Measurements from ENCODE around the gene TRAPPC2B.

The TRAPPC2B gene

GRCh38 chr19:57395710-57396109 lies 32.4 kb downstream of the TRAPPC2B start:
- Histone ChIP-seq H3K4me3 (ENCODE audit: low read length in 2 of 2) (no peak overlapping the region), H3K36me3 (ENCODE audit: control insufficient read depth in 2 of 2, insufficient read depth in 2 of 2, low read length in 2 of 2) (peaks cover 42 to 60% of the 10 kb centered on the region in 2 donors), H3K9ac (ENCODE audit: low read depth in 1 of 2, low read length in 2 of 2) (no peak overlapping the region), H3K4me1 (ENCODE audit: control insufficient read depth in 2 of 2, insufficient read depth in 2 of 2, low read length in 2 of 2) (peaks cover under 1 to 2% of the 10 kb centered on the region in 2 donors), H3K9me3 (ENCODE audit: control insufficient read depth in 2 of 2, low read length in 2 of 2) (peaks cover 17 to 21% of the 10 kb centered on the region in 2 donors), H3K27me3 (ENCODE audit: control insufficient read depth in 2 of 2, insufficient read depth in 2 of 2, low read length in 2 of 2) (no peaks in the 10 kb centered on the region), H3K27ac (ENCODE audit: low read depth in 2 of 2, low read length in 2 of 2) (no peak overlapping the region)

- H3K9me3 ChIP-seq (ENCODE audit: control insufficient read depth in 2 of 2, low read length in 2 of 2): peaks cover 17 to 21% of the 10 kb centered on the region in 2 donors
- no peak overlapping the region for H3K4me3 ChIP-seq (ENCODE audit: low read length in 2 of 2)
Observed at GRCh38 chr19:57398868-57399267, 35.5 kb downstream of the TRAPPC2B start.

GRCh38 chr19:57403737-57404563 lies 40.6 kb downstream of the TRAPPC2B start:
- peaks cover 0 to 6% of the 10 kb centered on the region in 2 donors for H3K9me3 ChIP-seq (ENCODE audit: control insufficient read depth in 2 of 2, low read length in 2 of 2)
- peaks cover 7% of the 10 kb centered on the region in 2 donors for H3K36me3 ChIP-seq (ENCODE audit: control insufficient read depth in 2 of 2, insufficient read depth in 2 of 2, low read length in 2 of 2)
- H3K27ac ChIP-seq (ENCODE audit: low read depth in 2 of 2, low read length in 2 of 2): no peak overlapping the region
- H3K4me1 ChIP-seq (ENCODE audit: control insufficient read depth in 2 of 2, insufficient read depth in 2 of 2, low read length in 2 of 2): no peaks in the 10 kb centered on the region
- no peak overlapping the region for H3K9ac ChIP-seq (ENCODE audit: low read depth in 1 of 2, low read length in 2 of 2)
- no peak overlapping the region for H3K4me3 ChIP-seq (ENCODE audit: low read length in 2 of 2)
- H3K27me3 ChIP-seq (ENCODE audit: control insufficient read depth in 2 of 2, insufficient read depth in 2 of 2, low read length in 2 of 2): no peaks in the 10 kb centered on the region

More at GRCh38 chr19:57398868-57399267, 35.5 kb downstream of the TRAPPC2B start:
- H3K9ac ChIP-seq (ENCODE audit: low read depth in 1 of 2, low read length in 2 of 2): no peak overlapping the region
- no peaks in the 10 kb centered on the region for H3K4me1 ChIP-seq (ENCODE audit: control insufficient read depth in 2 of 2, insufficient read depth in 2 of 2, low read length in 2 of 2)
- H3K27me3 ChIP-seq (ENCODE audit: control insufficient read depth in 2 of 2, insufficient read depth in 2 of 2, low read length in 2 of 2): no peaks in the 10 kb centered on the region
- no peak overlapping the region for H3K27ac ChIP-seq (ENCODE audit: low read depth in 2 of 2, low read length in 2 of 2)
- peaks cover 39 to 51% of the 10 kb centered on the region in 2 donors for H3K36me3 ChIP-seq (ENCODE audit: control insufficient read depth in 2 of 2, insufficient read depth in 2 of 2, low read length in 2 of 2)

GRCh38 chr19:57406516-57407123 lies 43.3 kb downstream of the TRAPPC2B start:
- Histone ChIP-seq H3K9me3 (ENCODE audit: control insufficient read depth in 2 of 2, low read length in 2 of 2) (no peaks in the 10 kb centered on the region), H3K4me3 (ENCODE audit: low read length in 2 of 2) (no peak overlapping the region), H3K9ac (ENCODE audit: low read depth in 1 of 2, low read length in 2 of 2) (no peak overlapping the region), H3K4me1 (ENCODE audit: control insufficient read depth in 2 of 2, insufficient read depth in 2 of 2, low read length in 2 of 2) (peaks cover 3 to 4% of the 10 kb centered on the region in 2 donors), H3K36me3 (ENCODE audit: control insufficient read depth in 2 of 2, insufficient read depth in 2 of 2, low read length in 2 of 2) (no peaks in the 10 kb centered on the region), H3K27me3 (ENCODE audit: control insufficient read depth in 2 of 2, insufficient read depth in 2 of 2, low read length in 2 of 2) (no peaks in the 10 kb centered on the region), H3K27ac (ENCODE audit: low read depth in 2 of 2, low read length in 2 of 2) (no peak overlapping the region)

- Histone ChIP-seq H3K9ac (ENCODE audit: low read depth in 1 of 2, low read length in 2 of 2) (peak within 1 kb of the TSS; percentile 79 to 87), H3K27me3 (ENCODE audit: control insufficient read depth in 2 of 2, insufficient read depth in 2 of 2, low read length in 2 of 2) (no peaks in the 10 kb centered on the region), H3K36me3 (ENCODE audit: control insufficient read depth in 2 of 2, insufficient read depth in 2 of 2, low read length in 2 of 2) (peaks cover 15 to 21% of the 10 kb centered on the region in 2 donors), H3K4me3 (ENCODE audit: low read length in 2 of 2) (peak within 1 kb of the TSS; percentile 85 to 99), H3K9me3 (ENCODE audit: control insufficient read depth in 2 of 2, low read length in 2 of 2) (peaks cover 3 to 7% of the 10 kb centered on the region in 2 donors), H3K4me1 (ENCODE audit: control insufficient read depth in 2 of 2, insufficient read depth in 2 of 2, low read length in 2 of 2) (peaks cover 8 to 9% of the 10 kb centered on the region in 2 donors), H3K27ac (ENCODE audit: low read depth in 2 of 2, low read length in 2 of 2) (peak within 1 kb of the TSS; percentile 32 to 64)
Observed at GRCh38 chr19:57410877-57411671, 47.7 kb downstream of the TRAPPC2B start, which contains the start of gene ZNF17. Gene ZNF17, plus strand, starts transcription at chr19:57411161. Its CDS starts 2,455 bp downstream, at chr19:57413616.
